Lung (tissue), 12 donors: ENCODE results near the gene DUSP5. TPM values are rescaled to one million over a fixed set of nuclear protein-coding genes. Genes with fewer than 3 reads are reported as not detected.

Source experiments
- ATAC-seq: fragments of 200-7000 bp; cut with Tn5 transposase; one replicate; pipeline ENCODE4 v1.9.1; 2020; ENCODE audit warnings: moderate number of reproducible peaks; ENCODE audit not compliant: insufficient read depth, low FRiP score
- DNase-seq, 3 donors: peaks; one replicate each; pipeline ENCODE4 v3.0.0-alpha.2; 2013 to 2017
- H3K27ac ChIP-seq, 2 donors: one replicate each; pipeline ENCODE4 v1.5.1; 2013; ENCODE audit warnings: mild to moderate bottlenecking in 2 of 2, moderate library complexity in 2 of 2, control low read depth in 1 of 2, inconsistent platforms in 1 of 2, low read depth in 1 of 2, low read length in 1 of 2
- H3K27me3 ChIP-seq, 3 donors: one replicate each; pipeline ENCODE4 v1.5.1; 2013; ENCODE audit warnings: low read length in 2 of 3; ENCODE audit not compliant: control insufficient read depth in 3 of 3, insufficient read depth in 3 of 3
- H3K36me3 ChIP-seq, 4 donors: one replicate each; pipeline ENCODE4 v1.5.1; 2013; ENCODE audit warnings: low read length in 4 of 4, mild to moderate bottlenecking in 1 of 4, moderate library complexity in 1 of 4; ENCODE audit not compliant: control insufficient read depth in 4 of 4, insufficient read depth in 4 of 4
- H3K4me1 ChIP-seq, 5 donors: one replicate each; pipeline ENCODE4 v1.5.1; 2013; ENCODE audit warnings: low read length in 5 of 5, mild to moderate bottlenecking in 2 of 5, moderate library complexity in 1 of 5; ENCODE audit not compliant: control insufficient read depth in 5 of 5, insufficient read depth in 5 of 5
- H3K4me3 ChIP-seq: one replicate; pipeline ENCODE4 v1.5.1; 2013; ENCODE audit warnings: mild to moderate bottlenecking, control low read depth, moderate library complexity
- H3K9ac ChIP-seq, 2 donors: one replicate each; pipeline ENCODE4 v1.5.1; 2013; ENCODE audit warnings: low read length in 2 of 2, control low read depth in 1 of 2; ENCODE audit not compliant: insufficient read depth in 1 of 2
- H3K9me3 ChIP-seq, 4 donors: one replicate each; pipeline ENCODE4 v1.5.1; 2013; ENCODE audit warnings: low read length in 3 of 4, mild to moderate bottlenecking in 1 of 4, moderate library complexity in 1 of 4; ENCODE audit not compliant: control insufficient read depth in 4 of 4, insufficient read depth in 3 of 4
- CTCF ChIP-seq: IDR thresholded peaks from 2 replicates; pipeline ENCODE4 v1.5.1; 2012; ENCODE audit warnings: mild to moderate bottlenecking; ENCODE audit errors: control extremely low read depth, extremely low read depth
- WGBS, 2 donors: extraction: QIAGEN DNeasy Blood & Tissue Kit; methylation state at CpG; one replicate each; pipeline ENCODE4 v1.1.7; 2013; 5-methylcytosine and 5-hydroxymethylcytosine counted together
- polyA plus RNA-seq, 2 donors: library from polyadenylated mRNA; stranded (reverse); fragments of 200-250 nt; gene quantifications; one replicate each; pipeline ENCODE4 v1.2.1, GENCODE V29; 2013
- total RNA-seq, 2 donors: library from RNA; depleted of rRNA in 1 of 2; stranded (reverse); fragments of >200 nt in 1 of 2; gene quantifications; one replicate each; pipeline ENCODE4 v1.2.1, GENCODE V29; 2014 to 2021
- donor health status: control.
- donor health status: control.
- donor health status: Bipolar disorder and iron deficiency.
- donor health status: healthy.
- donor health status: DM: yes; HTN: yes; CAD: no.

The DUSP5 gene
- total and polyA plus RNA-seq, 4 donors = 10.3 to 16.4 (median 12.9) TPM

- ATAC-seq = no peak
- no peaks in the 10 kb centered on the region for H3K9me3 ChIP-seq
These were observed 14.9 kb downstream of the DUSP5 start for GRCh38 chr10:110512461-110513187.

GRCh38 chr10:110513949-110514348 lies 16.2 kb downstream of the DUSP5 start:
- H3K27me3 ChIP-seq = no peaks in the 10 kb centered on the region
- H3K9ac ChIP-seq = no peak overlapping the region

More at GRCh38 chr10:110512461-110513187, 14.9 kb downstream of the DUSP5 start:
- no peak overlapping the region for H3K9ac ChIP-seq
- no peak for DNase-seq
- H3K27me3 ChIP-seq = no peaks in the 10 kb centered on the region
- H3K4me3 ChIP-seq = no peak overlapping the region
- peaks cover 0 to 29% (median 7%) of the 10 kb centered on the region in 5 donors for H3K4me1 ChIP-seq
- no peak for TF ChIP-seq CTCF
- H3K27ac ChIP-seq = no peak overlapping the region
- H3K36me3 ChIP-seq = peaks cover 0 to 27% (median 10%) of the 10 kb centered on the region in 4 donors
- 68 to 91% methylated on average over 5 of the region's 5 CpGs for WGBS, 2 donors

GRCh38 chr10:110514848-110515247 lies 17.1 kb downstream of the DUSP5 start:
- Histone ChIP-seq H3K27me3 (no peaks in the 10 kb centered on the region), H3K36me3 (peaks cover 0 to 17% (median 9%) of the 10 kb centered on the region in 4 donors), H3K27ac (no peak overlapping the region), H3K4me1 (peaks cover 0 to 19% (median 0%) of the 10 kb centered on the region in 5 donors), H3K4me3 (no peak overlapping the region), H3K9ac (no peak overlapping the region), H3K9me3 (no peaks in the 10 kb centered on the region)
- ATAC-seq (no peak), DNase-seq (no peak)
- TF ChIP-seq CTCF = no peak
- WGBS, 2 donors = 96 to 98% methylated on average over 3 of the region's 3 CpGs

More at GRCh38 chr10:110513949-110514348, 16.2 kb downstream of the DUSP5 start:
- H3K9me3 ChIP-seq = no peaks in the 10 kb centered on the region
- WGBS, 2 donors = 96% methylated on average over 4 of the region's 4 CpGs
- peaks cover 0 to 22% (median 2%) of the 10 kb centered on the region in 5 donors for H3K4me1 ChIP-seq
- DNase-seq (no peak), ATAC-seq (no peak)
- TF ChIP-seq CTCF = no peak
- peaks cover 0 to 20% (median 10%) of the 10 kb centered on the region in 4 donors for H3K36me3 ChIP-seq
- H3K4me3 ChIP-seq = no peak overlapping the region
- no peak overlapping the region for H3K27ac ChIP-seq
